Measurements from ENCODE around the gene FADS1.

The FADS1 gene

GRCh38 chr11:61816736-61817455 is at the start of gene FADS1:
Gene FADS1, minus strand, starts transcription at chr11:61817003. Its CDS starts 74 bp downstream, at chr11:61816929.
- in situ Hi-C loops (cut with HindIII; ENCODE audit: low pct_ligation_motif_present, low pct_unique_long_range_greater_than_20kb, low sequenced_read_pairs) = no loop called here
- DNase-seq = peak; percentile 96

DNA sequence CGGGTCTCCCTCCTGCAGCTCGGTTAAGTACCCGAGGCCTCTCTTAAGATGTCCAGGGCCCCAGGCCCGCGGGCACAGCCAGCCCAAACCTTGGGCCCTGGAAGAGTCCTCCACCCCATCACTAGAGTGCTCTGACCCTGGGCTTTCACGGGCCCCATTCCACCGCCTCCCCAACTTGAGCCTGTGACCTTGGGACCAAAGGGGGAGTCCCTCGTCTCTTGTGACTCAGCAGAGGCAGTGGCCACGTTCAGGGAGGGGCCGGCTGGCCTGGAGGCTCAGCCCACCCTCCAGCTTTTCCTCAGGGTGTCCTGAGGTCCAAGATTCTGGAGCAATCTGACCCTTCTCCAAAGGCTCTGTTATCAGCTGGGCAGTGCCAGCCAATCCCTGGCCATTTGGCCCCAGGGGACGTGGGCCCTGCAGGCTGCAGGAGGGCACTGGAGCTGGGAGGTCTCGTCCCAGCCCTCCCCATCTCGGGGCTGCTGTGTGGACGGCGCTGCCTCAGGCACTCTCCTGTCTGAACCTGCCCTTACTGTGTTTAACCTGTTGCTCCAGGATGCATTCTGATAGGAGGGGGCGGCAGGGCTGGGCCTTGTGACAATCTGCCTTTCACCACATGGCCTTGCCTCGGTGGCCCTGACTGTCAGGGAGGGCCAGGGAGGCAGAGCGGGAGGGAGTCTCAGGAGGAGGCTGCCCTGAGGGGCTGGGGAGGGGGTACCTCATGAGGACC is 49.6 kb upstream of the FADS1 start:
- in situ Hi-C loops (cut with HindIII; ENCODE audit: low pct_ligation_motif_present, low pct_unique_long_range_greater_than_20kb, low sequenced_read_pairs) = no loop called here
- no peak for DNase-seq

DNA sequence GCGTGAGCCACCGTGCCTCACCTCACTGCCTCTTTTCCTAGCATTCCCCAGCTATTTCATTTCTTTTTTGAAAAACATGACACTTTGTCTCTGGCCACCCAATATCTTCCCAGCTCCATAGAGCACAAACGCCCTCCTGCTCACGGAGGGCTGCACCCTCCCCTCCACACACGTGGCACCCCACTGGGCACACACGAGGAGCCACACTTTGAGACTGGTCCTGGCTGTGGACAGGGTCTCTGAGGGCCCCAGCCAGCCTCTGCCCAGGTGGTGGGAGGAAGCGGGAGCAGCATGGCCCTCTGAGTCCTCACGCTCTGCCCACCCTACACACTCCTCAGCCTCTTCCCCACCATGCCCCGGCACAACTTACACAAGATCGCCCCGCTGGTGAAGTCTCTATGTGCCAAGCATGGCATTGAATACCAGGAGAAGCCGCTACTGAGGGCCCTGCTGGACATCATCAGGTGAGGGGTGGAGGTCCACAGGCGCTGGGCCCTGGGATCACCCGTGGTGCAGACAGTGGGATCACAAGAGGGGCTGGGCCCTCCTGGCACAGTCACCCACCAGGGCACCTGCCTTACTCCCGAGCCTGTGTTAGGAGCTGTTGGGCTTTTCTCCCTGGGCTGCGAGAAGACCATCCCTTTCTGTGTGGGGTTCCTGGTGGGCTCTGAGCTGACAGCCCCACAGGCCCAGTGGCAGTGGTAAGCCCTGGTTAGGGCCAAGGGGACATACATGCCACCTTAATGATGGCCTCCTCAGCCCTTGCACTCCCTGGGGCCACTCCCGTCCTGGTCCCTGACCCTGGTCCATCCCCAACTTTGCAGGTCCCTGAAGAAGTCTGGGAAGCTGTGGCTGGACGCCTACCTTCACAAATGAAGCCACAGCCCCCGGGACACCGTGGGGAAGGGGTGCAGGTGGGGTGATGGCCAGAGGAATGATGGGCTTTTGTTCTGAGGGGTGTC is 48.3 kb upstream of the FADS1 start:
- DNase-seq = no peak
- in situ Hi-C loops (cut with HindIII; ENCODE audit: low pct_ligation_motif_present, low pct_unique_long_range_greater_than_20kb, low sequenced_read_pairs) = no loop called here

- no peak for DNase-seq
- in situ Hi-C loops (cut with HindIII; ENCODE audit: low pct_ligation_motif_present, low pct_unique_long_range_greater_than_20kb, low sequenced_read_pairs) = no loop called here
These were observed 46.8 kb upstream of the FADS1 start for GRCh38 chr11:61863548-61864081.

DNA sequence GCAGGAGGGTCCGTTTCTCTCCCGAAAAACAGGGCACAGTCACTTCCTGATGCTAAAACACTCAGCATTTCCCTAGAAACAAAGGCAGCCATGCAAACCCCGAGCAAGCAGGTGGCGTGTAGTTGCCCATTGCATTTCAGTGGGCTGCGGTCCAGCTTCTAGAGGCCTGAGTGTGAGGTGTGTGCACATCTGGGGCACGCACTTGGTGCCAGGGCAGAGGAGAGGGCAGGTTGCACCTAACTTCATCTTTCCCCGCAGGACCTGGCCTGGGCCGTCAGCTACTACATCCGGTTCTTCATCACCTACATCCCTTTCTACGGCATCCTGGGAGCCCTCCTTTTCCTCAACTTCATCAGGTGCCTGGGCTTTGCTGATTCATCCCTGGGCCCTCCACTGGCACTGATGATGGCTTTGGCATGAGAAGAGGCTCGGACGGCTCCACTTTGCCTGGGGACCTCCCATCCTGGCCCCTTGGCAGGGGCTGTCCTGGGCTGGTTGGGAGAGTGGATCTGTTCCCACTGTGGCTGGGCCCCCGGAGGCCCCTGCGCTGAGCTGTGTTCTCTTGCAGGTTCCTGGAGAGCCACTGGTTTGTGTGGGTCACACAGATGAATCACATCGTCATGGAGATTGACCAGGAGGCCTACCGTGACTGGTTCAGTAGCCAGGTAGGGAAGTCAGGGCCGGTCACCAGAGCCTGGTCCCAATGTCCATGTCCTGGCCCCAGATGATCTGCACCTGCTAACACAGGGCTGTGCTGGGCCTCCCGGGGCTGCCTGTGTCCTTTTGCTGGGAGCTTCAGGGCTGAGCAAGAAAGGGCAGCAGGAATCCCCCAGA is 46.1 kb upstream of the FADS1 start:
- no peak for DNase-seq
- in situ Hi-C loops (cut with HindIII; ENCODE audit: low pct_ligation_motif_present, low pct_unique_long_range_greater_than_20kb, low sequenced_read_pairs) = no loop called here

DNA sequence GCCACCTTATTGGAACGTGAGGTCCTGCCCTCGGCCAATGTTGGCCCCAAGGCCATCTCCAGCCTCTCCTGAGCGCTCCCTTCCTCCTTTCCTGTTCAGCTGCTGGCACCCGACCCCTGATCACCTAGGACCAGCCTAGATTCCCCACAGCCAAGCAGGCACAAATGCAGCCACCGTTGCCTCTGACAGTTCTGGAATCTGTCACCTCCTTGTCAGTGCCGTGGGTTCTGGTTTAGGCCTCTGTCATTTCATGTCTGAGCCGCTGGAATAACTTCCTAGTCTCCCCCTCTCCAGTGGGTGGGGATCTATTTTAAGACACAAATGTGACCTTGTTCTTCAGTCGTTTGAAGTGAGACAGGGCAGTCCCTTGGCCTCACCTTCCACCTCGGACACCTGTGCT is 44.8 kb upstream of the FADS1 start:
- in situ Hi-C loops (cut with HindIII; ENCODE audit: low pct_ligation_motif_present, low pct_unique_long_range_greater_than_20kb, low sequenced_read_pairs) = no loop called here
- no peak for DNase-seq

- in situ Hi-C loops (cut with HindIII; ENCODE audit: low pct_ligation_motif_present, low pct_unique_long_range_greater_than_20kb, low sequenced_read_pairs) = no loop called here
These were observed 43.5 kb upstream of the FADS1 start for GRCh38 chr11:61860054-61860903.

GRCh38 chr11:61855939-61856680 is 39.3 kb upstream of the FADS1 start:
- in situ Hi-C loops (cut with HindIII; ENCODE audit: low pct_ligation_motif_present, low pct_unique_long_range_greater_than_20kb, low sequenced_read_pairs) = no loop called here
- no peak for DNase-seq

More at GRCh38 chr11:61860054-61860903, 43.5 kb upstream of the FADS1 start:
- no peak for DNase-seq

- DNase-seq = no peak
- in situ Hi-C loops (cut with HindIII; ENCODE audit: low pct_ligation_motif_present, low pct_unique_long_range_greater_than_20kb, low sequenced_read_pairs) = no loop called here
These were observed 38.3 kb upstream of the FADS1 start for GRCh38 chr11:61854966-61855714.

DNA sequence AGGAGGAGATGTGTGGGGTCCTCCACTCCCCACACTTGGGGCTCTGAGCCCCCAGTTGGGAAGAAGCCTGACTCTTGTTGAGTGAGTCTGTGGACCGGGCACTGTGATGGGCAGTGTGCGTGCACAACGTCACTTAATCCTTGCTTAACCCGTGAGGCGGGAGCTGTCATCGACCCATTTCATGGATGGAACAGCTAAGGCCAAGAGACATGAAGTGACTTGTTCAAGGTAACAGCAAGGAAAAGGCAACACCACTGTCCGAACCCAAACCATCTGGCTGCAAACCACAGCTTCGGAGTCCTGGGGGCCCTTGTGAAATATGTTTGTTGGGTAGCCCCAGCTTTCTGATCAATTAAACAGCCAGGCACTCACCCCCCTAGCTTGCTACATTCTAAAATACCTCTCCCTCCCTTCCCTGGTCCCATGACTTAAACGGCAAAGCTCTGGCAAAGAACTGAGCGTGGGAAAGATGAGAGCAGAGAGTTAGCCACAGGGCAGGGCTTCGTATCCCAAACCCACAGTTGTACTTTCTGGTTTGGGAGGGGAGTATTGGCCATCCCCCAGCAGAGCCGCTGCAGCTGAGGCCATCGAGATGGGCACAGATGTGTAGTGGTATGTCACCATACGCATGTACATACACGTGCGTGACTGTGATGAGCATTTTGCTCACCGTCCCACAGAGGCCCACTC is 37.5 kb upstream of the FADS1 start:
- no peak for DNase-seq
- in situ Hi-C loops (cut with HindIII; ENCODE audit: low pct_ligation_motif_present, low pct_unique_long_range_greater_than_20kb, low sequenced_read_pairs) = no loop called here

GRCh38 chr11:61853698-61854169 is 36.9 kb upstream of the FADS1 start:
- in situ Hi-C loops (cut with HindIII; ENCODE audit: low pct_ligation_motif_present, low pct_unique_long_range_greater_than_20kb, low sequenced_read_pairs) = no loop called here
- no peak for DNase-seq

DNA sequence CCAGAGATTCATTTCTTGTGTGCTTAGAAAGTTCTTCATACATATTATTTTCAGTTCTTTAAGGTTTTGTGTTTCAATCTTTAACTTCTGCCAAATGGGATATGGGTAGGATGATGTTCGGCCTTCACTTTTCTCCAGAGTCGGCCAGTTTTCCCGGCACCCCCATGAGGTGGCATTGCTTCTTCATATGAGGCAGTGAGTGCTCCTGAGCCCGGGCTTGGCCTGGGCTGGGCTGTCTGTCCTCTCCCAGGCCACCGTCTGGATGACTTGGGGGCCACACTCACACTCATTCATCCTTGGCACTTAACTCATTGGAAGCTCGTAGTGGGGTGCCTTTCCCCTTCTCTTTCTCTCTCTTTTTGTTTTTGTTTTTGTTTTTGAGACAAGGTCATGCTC is 35.1 kb upstream of the FADS1 start:
- in situ Hi-C loops (cut with HindIII; ENCODE audit: low pct_ligation_motif_present, low pct_unique_long_range_greater_than_20kb, low sequenced_read_pairs) = no loop called here
- DNase-seq = no peak

- DNase-seq = no peak
- in situ Hi-C loops (cut with HindIII; ENCODE audit: low pct_ligation_motif_present, low pct_unique_long_range_greater_than_20kb, low sequenced_read_pairs) = no loop called here
These were observed 34.5 kb upstream of the FADS1 start for GRCh38 chr11:61851113-61851899.

- DNase-seq = no peak
- in situ Hi-C loops (cut with HindIII; ENCODE audit: low pct_ligation_motif_present, low pct_unique_long_range_greater_than_20kb, low sequenced_read_pairs) = no loop called here
These were observed 33.9 kb upstream of the FADS1 start for GRCh38 chr11:61850687-61851086.

DNA sequence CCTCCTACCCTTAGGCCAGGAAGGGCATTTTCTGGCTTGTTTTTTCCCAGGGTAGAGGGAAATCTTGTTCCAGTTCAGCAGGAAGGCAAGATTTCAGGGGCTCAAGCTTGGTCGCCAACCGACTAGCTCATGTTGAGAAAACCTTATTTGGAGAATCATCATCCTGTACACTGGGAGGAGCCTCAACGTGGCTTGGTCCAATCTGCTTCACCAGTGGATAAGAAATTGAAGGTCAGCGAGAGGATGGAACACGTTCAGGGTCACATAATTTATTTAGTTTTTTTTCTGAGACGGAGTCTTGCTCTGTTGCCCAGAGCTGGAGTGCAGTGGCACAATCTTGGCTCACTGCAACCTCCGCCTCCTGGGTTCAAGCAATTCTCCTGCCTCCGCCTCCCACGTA is 31.8 kb upstream of the FADS1 start:
- no peak for DNase-seq
- in situ Hi-C loops (cut with HindIII; ENCODE audit: low pct_ligation_motif_present, low pct_unique_long_range_greater_than_20kb, low sequenced_read_pairs) = no loop called here

All from ACHN (cell line).